Heart left ventricle (tissue), 16 donors: ENCODE data around the gene DNAJA4. TPM values are rescaled to one million over a fixed set of nuclear protein-coding genes. Genes with fewer than 3 reads are reported as not detected.

Experiments
- ATAC-seq, 4 donors: fragments of 200-7000 bp; cut with Tn5 transposase; one replicate each; pipeline ENCODE4 v1.9.1; 2020 to 2022; ENCODE audit warnings: moderate library complexity in 4 of 4, mild to moderate bottlenecking in 3 of 4, moderate number of reproducible peaks in 1 of 4
- DNase-seq, 5 donors: peaks; one replicate each; pipeline ENCODE4 v3.0.0-alpha.2; 2020
- H3K27ac ChIP-seq, 12 donors: fragments of 200-600 bp; sonication (generic) in 4 of 12; one replicate each; pipeline versions ENCODE4 v1.5.0 to v1.8.0; 2016 to 2022; ENCODE audit warnings: mild to moderate bottlenecking in 2 of 12
- H3K27me3 ChIP-seq, 9 donors: fragments of 200-600 bp; sonication (generic) in 2 of 9; one replicate each; pipeline versions ENCODE4 v1.5.1 to v1.8.0; 2016 to 2022; ENCODE audit warnings: mild to moderate bottlenecking in 3 of 9
- H3K36me3 ChIP-seq, 9 donors: fragments of 200-600 bp; sonication (generic) in 2 of 9; one replicate each; pipeline versions ENCODE4 v1.5.0 to v1.8.0; 2018 to 2022; ENCODE audit warnings: mild to moderate bottlenecking in 2 of 9
- H3K4me1 ChIP-seq, 12 donors: fragments of 200-600 bp; sonication (generic) in 4 of 12; one replicate each; pipeline versions ENCODE4 v1.5.0 to v1.8.0; 2016 to 2022; ENCODE audit warnings: mild to moderate bottlenecking in 3 of 12
- H3K4me3 ChIP-seq, 12 donors: fragments of 200-600 bp; sonication (generic) in 4 of 12; one replicate each; pipeline versions ENCODE4 v1.5.0 to v1.8.0; 2017 to 2022; ENCODE audit warnings: mild to moderate bottlenecking in 9 of 12, moderate library complexity in 4 of 12
- H3K9me3 ChIP-seq, 12 donors: fragments of 200-600 bp; sonication (generic) in 4 of 12; one replicate each; pipeline versions ENCODE4 v1.5.0 to v1.8.0; 2016 to 2022; ENCODE audit warnings: mild to moderate bottlenecking in 1 of 12
- POLR2A ChIP-seq, 2 donors: fragments of 450-650 bp; IDR thresholded peaks; one replicate each; pipeline ENCODE4 v1.6.1; 2017; ENCODE audit warnings: antibody characterized with exemption in 2 of 2, mild to moderate bottlenecking in 2 of 2, moderate library complexity in 2 of 2
- WGBS, 4 donors: extraction: QIAGEN DNeasy Blood & Tissue Kit in 2 of 4; methylation state at CpG; one replicate each; pipeline versions ENCODE4 v1.1.5 to v1.1.7; 2013 to 2018; 5-methylcytosine and 5-hydroxymethylcytosine counted together
- intact Hi-C, 10 donors: fragments of 100-400 bp; cut with DNase I; formaldehyde crosslinking; loops; one replicate each; pipeline versions ENCODE4 v1.11.1 to v1.14.2; 2022
- long read RNA-seq, 3 donors: library from polyadenylated mRNA; unstranded; transcript quantifications; one replicate each; pipeline ENCODE4 v2.0.0, GENCODE V29; 2020 to 2021
- polyA plus RNA-seq, 2 donors: library from polyadenylated mRNA; stranded (reverse); fragments of 200-250 nt; gene quantifications; one replicate each; pipeline ENCODE4 v1.2.3, GENCODE V29; 2013
- total RNA-seq, 9 donors: library from RNA; depleted of rRNA in 2 of 9; stranded (reverse); fragments of >200 nt in 2 of 9; fragmentation: NEBNext Ultra II Directional in 3 of 9; extraction: Animal tissue kit (Norgen Biotek cat#: 25700) in 3 of 9; gene quantifications; one replicate each; pipeline versions ENCODE4 v1.1.0 to v1.2.4, GENCODE V29; 2016 to 2023
- TF ChIP-seq, protein P1 (sequence below), 12 donors: fragments of 200-600 bp; sonication (generic) in 4 of 12; IDR thresholded peaks; one replicate each; pipeline versions ENCODE4 v1.5.0 to v1.8.0; 2018 to 2022; ENCODE audit warnings: antibody characterized with exemption in 12 of 12, mild to moderate bottlenecking in 5 of 12
- donor health status: ischemic (EF 13 %, LVEDD 7.1; RV severe dilation, severe dysfunction).
- donor health status: healthy with polysubstance abuse.
- donor health status: DM: no; HTN: yes; CAD: no.
- donor health status: DM: no; HTN: no; CAD: no.
- donor health status: ischemic (EF 25% LVEDD 6.9; RV normal size, moderate dysfunction).
- donor health status: ischemic (EF 25% LVEDD 5.7; RV mildly dilated, moderate dysfunction).
- donor health status: healthy.
- donor health status: DM: yes; HTN: yes; CAD: no.
- donor health status: ischemic (EF 35%, LVEDD 5.7; RV mildly dilated, moderate dysfunction).
- donor health status: nonischemic (EF 11% LVEDD 7.7; RV severe dilation, severe dysfunction).
- donor health status: DM: yes; HTN: yes; CAD: no.
- donor health status: PGD.
- donor health status: ischemic (EF 29% LVEDD 5.4; RV normal size, mild dysfunction).
- donor health status: nonischemic (EF 23%, LVEDD 6.1; RV moderate dilation, normal function).

DNAJA4 gene
- total RNA-seq (100 to 1,000 TPM in 4 of 9 donors, 10 to 100 TPM in 5; 63.0 to 503 (median 94.6) TPM), polyA plus RNA-seq (100 to 1,000 TPM in 1 of 2 donors, 10 to 100 TPM in 1; 62.3 to 296 TPM)
- long read RNA-seq, donor 1, transcript DNAJA4-202 (7 exons, 3,116 nt): major isoform, 105 of 126 reads
- long read RNA-seq, donor 1, partial matches to known transcripts: 6 of 126 reads
- long read RNA-seq, donor 1, other reads (novel, unspliced or antisense): 7 of 126 reads
- long read RNA-seq, donor 2, transcript DNAJA4-211 (3 exons, 1,134 nt): minor isoform, 9 of 215 reads
- long read RNA-seq, donor 2, transcript DNAJA4-206 (7 exons, 1,399 nt): minor isoform, 21 of 215 reads
- long read RNA-seq, donor 2, transcript DNAJA4-202 (7 exons, 3,116 nt): major isoform, 59 of 215 reads
- long read RNA-seq, donor 2, transcript DNAJA4-207 (2 exons, 2,961 nt): minor isoform, 20 of 215 reads
- long read RNA-seq, donor 2, partial matches to known transcripts: 93 of 215 reads
- long read RNA-seq, donor 2, other reads (novel, unspliced or antisense): 4 of 215 reads
- long read RNA-seq, donor 3, transcript DNAJA4-202 (7 exons, 3,116 nt): major isoform, 190 of 237 reads
- long read RNA-seq, donor 3, transcript DNAJA4-207 (2 exons, 2,961 nt): minor isoform, 5 of 237 reads
- long read RNA-seq, donor 3, transcript DNAJA4-206 (7 exons, 1,399 nt): minor isoform, 5 of 237 reads
- long read RNA-seq, donor 3, partial matches to known transcripts: 10 of 237 reads
- long read RNA-seq, donor 3, other reads (novel, unspliced or antisense): 21 of 237 reads

DNA sequence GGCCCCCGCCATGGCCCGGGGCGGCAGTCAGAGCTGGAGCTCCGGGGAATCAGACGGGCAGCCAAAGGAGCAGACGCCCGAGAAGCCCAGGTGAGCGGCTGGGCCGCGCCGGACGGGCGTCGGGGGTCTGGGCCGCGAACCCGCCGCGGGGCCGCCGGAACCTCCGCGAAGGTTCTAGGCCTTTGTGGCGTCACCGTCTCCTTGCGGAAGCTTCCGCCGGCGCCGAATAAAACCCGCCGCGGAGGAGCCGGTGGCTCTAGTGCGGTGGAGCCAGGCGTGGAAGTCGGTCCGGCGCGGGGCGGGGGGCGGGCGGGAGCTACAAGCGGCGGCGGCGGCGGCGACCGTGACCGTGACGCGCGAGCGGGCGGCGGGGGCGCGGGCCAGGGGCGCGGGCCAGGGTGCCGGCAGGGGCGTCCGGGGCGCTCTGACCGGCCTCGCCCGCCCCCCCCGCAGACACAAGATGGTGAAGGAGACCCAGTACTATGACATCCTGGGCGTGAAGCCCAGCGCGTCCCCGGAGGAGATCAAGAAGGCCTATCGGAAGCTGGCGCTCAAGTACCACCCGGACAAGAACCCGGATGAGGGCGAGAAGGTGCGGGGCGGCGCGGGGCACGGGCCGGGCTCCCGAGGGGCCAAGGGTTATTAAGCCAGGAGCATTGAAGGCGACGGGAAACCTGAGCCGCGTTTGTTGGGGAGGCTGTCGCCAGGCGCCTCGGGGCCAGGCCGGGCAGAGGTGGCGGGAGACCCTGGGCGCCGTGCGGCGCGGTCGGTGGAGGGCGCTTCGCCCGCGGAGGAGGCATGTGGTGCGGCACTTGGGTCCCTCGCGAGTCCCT, at the start of gene DNAJA4:
DNAJA4 (plus strand) TSS at position 259 of the 833 bp plus-strand sequence; CDS start at position 461, 202 bp downstream.
- intact Hi-C loops: no loop called here
- Histone ChIP-seq H3K4me1 (peaks cover 0 to 39% (median 17%) of the 10 kb centered on the region in 12 donors), H3K36me3 (no peaks in the 10 kb centered on the region), H3K27ac (peak within 1 kb of the TSS; percentile 43 to 96 (median 88)), H3K27me3 (no peaks in the 10 kb centered on the region), H3K4me3 (peak within 1 kb of the TSS; percentile 53 to 91 (median 70)), H3K9me3 (no peaks in the 10 kb centered on the region)
- 1 to 7% (median 4%) methylated on average over 32 to 107 of the region's 107 CpGs for WGBS, 4 donors
- DNase-seq: peak; percentile 64 to 85 (median 82)
- no peak for TF ChIP-seq POLR2A (IDR thresholded peaks at IDR 0.05)
- TF ChIP-seq, protein P1, sequence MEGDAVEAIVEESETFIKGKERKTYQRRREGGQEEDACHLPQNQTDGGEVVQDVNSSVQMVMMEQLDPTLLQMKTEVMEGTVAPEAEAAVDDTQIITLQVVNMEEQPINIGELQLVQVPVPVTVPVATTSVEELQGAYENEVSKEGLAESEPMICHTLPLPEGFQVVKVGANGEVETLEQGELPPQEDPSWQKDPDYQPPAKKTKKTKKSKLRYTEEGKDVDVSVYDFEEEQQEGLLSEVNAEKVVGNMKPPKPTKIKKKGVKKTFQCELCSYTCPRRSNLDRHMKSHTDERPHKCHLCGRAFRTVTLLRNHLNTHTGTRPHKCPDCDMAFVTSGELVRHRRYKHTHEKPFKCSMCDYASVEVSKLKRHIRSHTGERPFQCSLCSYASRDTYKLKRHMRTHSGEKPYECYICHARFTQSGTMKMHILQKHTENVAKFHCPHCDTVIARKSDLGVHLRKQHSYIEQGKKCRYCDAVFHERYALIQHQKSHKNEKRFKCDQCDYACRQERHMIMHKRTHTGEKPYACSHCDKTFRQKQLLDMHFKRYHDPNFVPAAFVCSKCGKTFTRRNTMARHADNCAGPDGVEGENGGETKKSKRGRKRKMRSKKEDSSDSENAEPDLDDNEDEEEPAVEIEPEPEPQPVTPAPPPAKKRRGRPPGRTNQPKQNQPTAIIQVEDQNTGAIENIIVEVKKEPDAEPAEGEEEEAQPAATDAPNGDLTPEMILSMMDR (IDR thresholded peaks at IDR 0.05): peak in 6 of 12 donors; percentile 6 to 44 (median 34)
- ATAC-seq: peak; percentile 33 to 58 (median 50)

DNA sequence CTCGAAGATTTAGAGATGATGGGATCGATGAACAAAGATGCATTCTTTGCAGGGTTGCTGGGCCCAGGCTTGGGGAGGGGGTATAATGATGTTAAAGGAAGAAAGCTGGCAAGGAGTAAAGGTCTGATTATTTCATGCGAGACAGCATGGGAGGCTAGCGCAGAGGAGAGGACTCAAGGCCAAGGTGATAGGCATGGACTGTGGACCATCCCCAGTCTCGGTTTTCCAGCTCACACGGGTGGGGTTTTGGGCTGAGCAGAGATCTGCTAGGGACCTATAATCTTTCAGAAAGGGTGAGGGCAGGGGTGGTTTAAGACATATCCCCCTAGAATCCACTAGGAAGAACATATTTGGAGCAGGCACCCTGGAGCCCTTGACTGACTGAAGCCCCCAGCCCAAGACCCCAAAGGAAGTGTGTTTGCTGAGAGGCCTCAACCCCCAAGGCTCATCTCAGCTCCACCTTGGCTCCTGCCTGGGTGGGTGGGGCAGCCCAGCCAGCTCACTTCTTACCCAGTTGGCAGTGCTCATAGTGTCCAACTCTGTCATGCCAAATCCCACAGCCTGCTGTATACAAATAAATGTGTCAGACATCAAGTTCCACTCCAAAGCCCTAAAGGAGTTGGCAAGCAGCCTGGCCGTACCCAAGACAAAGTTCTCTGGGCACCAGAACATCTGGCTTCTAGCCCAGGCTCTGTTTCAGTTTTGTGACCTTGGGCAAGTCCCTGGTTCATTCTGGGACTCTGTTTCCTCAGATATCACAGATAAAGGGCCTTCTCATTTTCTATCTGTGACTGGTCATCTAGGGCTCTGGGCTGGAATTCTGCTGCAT, 47.9 kb upstream of the DNAJA4 start:
- Histone ChIP-seq H3K4me3 (no peak overlapping the region), H3K27ac (peak overlapping the region; percentile 25 to 86 (median 70)), H3K36me3 (no peaks in the 10 kb centered on the region), H3K4me1 (peaks cover 0 to 58% (median 15%) of the 10 kb centered on the region in 12 donors), H3K27me3 (no peaks in the 10 kb centered on the region), H3K9me3 (no peaks in the 10 kb centered on the region)
- ATAC-seq: peak; percentile 88 to 95 (median 92)
- intact Hi-C loops: no loop called here
- TF ChIP-seq, protein P1 (IDR thresholded peaks at IDR 0.05): no peak
- no peak for TF ChIP-seq POLR2A (IDR thresholded peaks at IDR 0.05)
- 56 to 69% (median 64%) methylated on average over 7 of the region's 7 CpGs for WGBS, 4 donors
- DNase-seq: peak; percentile 75 to 95 (median 86)

DNA sequence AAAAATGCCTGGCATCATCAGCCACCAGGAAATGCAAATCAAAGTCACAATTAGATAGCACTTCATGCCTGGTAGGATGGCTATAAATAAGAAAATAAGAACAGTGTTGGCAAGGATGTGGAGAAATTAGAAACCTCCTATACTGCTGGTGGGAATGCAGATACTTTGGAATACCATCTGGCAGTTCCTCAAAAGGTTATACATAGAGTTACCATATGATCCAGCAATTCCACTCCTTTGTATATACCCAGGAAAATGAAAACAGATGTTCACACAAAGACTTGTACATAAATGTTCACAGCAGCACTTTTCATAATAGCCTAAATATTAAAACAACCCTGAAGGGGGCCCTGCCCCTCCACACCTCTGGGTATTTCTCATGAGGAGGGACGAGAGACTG, 43.6 kb upstream of the DNAJA4 start:
- Histone ChIP-seq H3K4me1 (peaks cover 0 to 46% (median 12%) of the 10 kb centered on the region in 12 donors), H3K36me3 (no peaks in the 10 kb centered on the region), H3K27me3 (no peaks in the 10 kb centered on the region), H3K9me3 (peaks cover 0 to 13% (median 1%) of the 10 kb centered on the region in 12 donors), H3K4me3 (no peak overlapping the region), H3K27ac (peak overlapping the region in 11 of 12 donors; percentile 21 to 74 (median 57))
- TF ChIP-seq, protein P1 (IDR thresholded peaks at IDR 0.05): no peak
- TF ChIP-seq POLR2A (IDR thresholded peaks at IDR 0.05): no peak
- WGBS, 4 donors: 71 to 77% (median 74%) methylated on average over 1 of the region's 1 CpG
- intact Hi-C loops: no loop called here
- no peak for DNase-seq
- ATAC-seq: no peak
